ENCODE data around the gene PAX7. TPM values are rescaled to one million over a fixed set of nuclear protein-coding genes. Genes with fewer than 3 reads are reported as not detected.
"Not testable (repeated sequence)": the region's sequence is repeated elsewhere in the genome, so short reads cannot be mapped to it uniquely, and the experiment has no call there.

PAX7 gene
- total RNA-seq, 2 experiments from 2014 or later = not detected

DNA sequence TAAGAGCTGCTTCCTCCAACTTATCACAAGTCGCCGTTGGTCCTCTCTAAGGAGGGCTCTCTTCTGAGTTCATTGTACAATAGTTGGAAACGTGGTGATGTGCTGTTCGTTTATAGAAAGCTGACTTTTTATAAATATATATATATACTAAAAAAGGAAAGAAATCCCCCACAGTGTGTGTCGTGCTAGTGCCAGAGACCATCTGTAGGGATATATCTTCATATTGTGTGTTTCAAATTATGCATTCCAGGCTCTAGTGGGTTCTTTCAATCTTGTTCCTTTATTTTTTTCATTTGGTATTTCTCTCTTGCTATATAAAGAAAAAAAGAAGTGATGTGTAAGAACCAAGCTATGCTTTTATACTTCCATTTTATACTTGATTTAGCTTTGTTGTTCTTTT lies 117.0 kb downstream of the PAX7 start:
- no peaks in the 10 kb centered on the region for H3K4me1 Mint-ChIP-seq
- peaks cover 4% of the 10 kb centered on the region for H3K27me3 Mint-ChIP-seq
- DNase-seq = no peak
- no peaks in the 10 kb centered on the region for H3K36me3 Mint-ChIP-seq (ENCODE audit: low read depth)
- POLR2A ChIA-PET = no interaction called here
- no peak overlapping the region for H3K4me3 Mint-ChIP-seq
- CTCF ChIA-PET = no interaction called here
- H3K27ac Mint-ChIP-seq = no peak overlapping the region
- H3K9me3 Mint-ChIP-seq = no peaks in the 10 kb centered on the region

- ChIA-PET POLR2A (no interaction called here), CTCF (no interaction called here)
- no peak overlapping the region for H3K4me3 Mint-ChIP-seq
- H3K4me1 Mint-ChIP-seq = no peaks in the 10 kb centered on the region
- H3K9me3 Mint-ChIP-seq = no peaks in the 10 kb centered on the region
- DNase-seq = no peak
- H3K27me3 Mint-ChIP-seq = peaks cover 4% of the 10 kb centered on the region
- H3K27ac Mint-ChIP-seq = no peak overlapping the region
- H3K36me3 Mint-ChIP-seq (ENCODE audit: low read depth) = no peaks in the 10 kb centered on the region
Measured at GRCh38 chr1:18748435-18748834, 117.8 kb downstream of the PAX7 start.

- DNase-seq = no peak
- CTCF ChIA-PET = no interaction called here
- Mint-ChIP-seq H3K27me3 (peaks cover 6% of the 10 kb centered on the region), H3K9me3 (no peaks in the 10 kb centered on the region), H3K4me1 (no peaks in the 10 kb centered on the region), H3K36me3 (ENCODE audit: low read depth) (no peaks in the 10 kb centered on the region), H3K4me3 (no peak overlapping the region), H3K27ac (no peak overlapping the region)
- POLR2A ChIA-PET = no interaction called here
Measured at GRCh38 chr1:18749569-18749968, 118.9 kb downstream of the PAX7 start.

GRCh38 chr1:18750600-18750999 lies 120.0 kb downstream of the PAX7 start:
- Mint-ChIP-seq H3K36me3 (ENCODE audit: low read depth) (no peaks in the 10 kb centered on the region), H3K9me3 (peaks cover 1% of the 10 kb centered on the region), H3K27ac (no peak overlapping the region), H3K27me3 (peaks cover 8% of the 10 kb centered on the region), H3K4me1 (no peaks in the 10 kb centered on the region), H3K4me3 (no peak overlapping the region)
- no peak for DNase-seq
- ChIA-PET CTCF (no interaction called here), POLR2A (no interaction called here)

DNA sequence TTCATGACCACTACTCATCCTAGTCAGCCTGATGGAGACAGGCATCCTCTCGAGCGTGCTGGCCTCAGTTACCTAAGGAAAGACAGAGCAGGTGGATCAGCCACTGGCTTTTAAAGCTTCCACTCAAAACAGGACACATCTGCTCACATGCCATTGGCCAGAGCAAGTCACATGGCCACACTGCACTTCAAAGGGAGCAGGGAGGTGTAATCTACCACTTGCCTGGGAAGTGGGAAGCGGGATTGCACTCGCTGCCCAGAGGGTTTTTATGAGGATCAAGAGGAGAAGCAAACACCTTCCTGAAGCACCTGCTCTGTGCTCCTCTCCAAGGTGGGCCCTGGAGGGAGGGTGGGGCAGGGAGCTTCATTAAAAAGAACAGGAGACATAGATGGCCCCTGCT lies 120.8 kb downstream of the PAX7 start:
- Mint-ChIP-seq H3K4me1 (no peaks in the 10 kb centered on the region), H3K9me3 (peaks cover 2% of the 10 kb centered on the region)

DNA sequence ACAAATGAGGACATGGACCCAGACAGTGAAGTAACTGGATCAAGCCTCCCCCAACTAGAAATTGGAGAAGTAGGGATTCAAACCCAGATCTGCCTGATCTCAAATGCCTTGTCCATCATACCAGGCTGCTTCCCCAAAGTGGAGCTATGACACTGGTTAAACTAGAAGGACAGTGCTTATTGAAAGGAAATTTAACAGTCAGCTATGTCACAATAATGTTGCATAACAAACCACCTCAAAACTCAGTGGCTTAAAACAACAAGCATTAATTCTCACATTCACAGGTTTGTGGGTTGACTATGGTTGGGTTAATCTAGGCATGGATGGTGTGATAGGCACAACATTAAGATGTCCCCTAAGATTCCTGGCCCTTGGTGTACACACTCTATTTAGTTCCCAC lies 121.8 kb downstream of the PAX7 start:
- no peaks in the 10 kb centered on the region for H3K36me3 Mint-ChIP-seq (ENCODE audit: low read depth)
- ChIA-PET CTCF (no interaction called here), POLR2A (no interaction called here)
- peaks cover 2% of the 10 kb centered on the region for H3K9me3 Mint-ChIP-seq
- no peaks in the 10 kb centered on the region for H3K4me1 Mint-ChIP-seq
- H3K27ac Mint-ChIP-seq = no peak overlapping the region
- no peak overlapping the region for H3K4me3 Mint-ChIP-seq
- H3K27me3 Mint-ChIP-seq = peaks cover 13% of the 10 kb centered on the region
- no peak for DNase-seq

More for the DNA sequence above, 120.8 kb downstream of the PAX7 start:
- H3K27ac Mint-ChIP-seq = no peak overlapping the region
- peaks cover 10% of the 10 kb centered on the region for H3K27me3 Mint-ChIP-seq
- CTCF ChIA-PET = no interaction called here
- no peaks in the 10 kb centered on the region for H3K36me3 Mint-ChIP-seq (ENCODE audit: low read depth)
- POLR2A ChIA-PET = no interaction called here
- DNase-seq = no peak
- H3K4me3 Mint-ChIP-seq = no peak overlapping the region

DNA sequence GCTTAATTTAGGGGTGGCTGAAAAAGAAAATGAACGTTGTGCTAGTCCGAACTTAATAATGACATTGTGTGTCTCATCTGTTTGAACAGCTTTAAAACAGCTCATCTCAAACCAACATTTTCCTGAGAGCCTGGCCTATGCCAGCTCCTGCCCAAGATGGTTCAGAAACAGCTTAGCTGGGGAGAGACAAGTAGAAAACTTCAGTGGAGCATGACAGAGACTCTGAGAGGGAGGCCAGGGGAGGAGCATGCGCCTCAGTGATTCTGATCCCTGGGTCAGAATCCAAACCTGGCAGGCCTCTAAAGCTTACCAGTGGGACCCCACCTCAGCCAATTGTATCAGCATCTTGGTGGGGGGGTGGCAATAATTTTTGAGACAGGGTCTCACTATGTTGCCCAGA lies 129.5 kb downstream of the PAX7 start:
- POLR2A ChIA-PET = no interaction called here
- H3K4me3 Mint-ChIP-seq = no peak overlapping the region
- H3K4me1 Mint-ChIP-seq = no peaks in the 10 kb centered on the region
- no peak for DNase-seq
- CTCF ChIA-PET = no interaction called here
- H3K27ac Mint-ChIP-seq = no peak overlapping the region
- no peaks in the 10 kb centered on the region for H3K36me3 Mint-ChIP-seq (ENCODE audit: low read depth)
- H3K9me3 Mint-ChIP-seq = peaks cover 2% of the 10 kb centered on the region
- H3K27me3 Mint-ChIP-seq = peaks cover 9% of the 10 kb centered on the region

- CTCF ChIA-PET = no interaction called here
- H3K27ac Mint-ChIP-seq = no peak overlapping the region
Measured at GRCh38 chr1:18761948-18762840, 131.5 kb downstream of the PAX7 start.

GRCh38 chr1:18764362-18764761 lies 133.7 kb downstream of the PAX7 start:
- Mint-ChIP-seq H3K9me3 (no peaks in the 10 kb centered on the region), H3K36me3 (ENCODE audit: low read depth) (no peaks in the 10 kb centered on the region), H3K27me3 (peaks cover 10% of the 10 kb centered on the region), H3K4me1 (no peaks in the 10 kb centered on the region), H3K4me3 (no peak overlapping the region), H3K27ac (no peak overlapping the region)
- POLR2A ChIA-PET = no interaction called here
- CTCF ChIA-PET = no interaction called here
- no peak for DNase-seq

More at GRCh38 chr1:18761948-18762840, 131.5 kb downstream of the PAX7 start:
- no peak for DNase-seq
- H3K4me3 Mint-ChIP-seq = no peak overlapping the region
- no peaks in the 10 kb centered on the region for H3K9me3 Mint-ChIP-seq
- POLR2A ChIA-PET = no interaction called here
- H3K4me1 Mint-ChIP-seq = no peaks in the 10 kb centered on the region
- no peaks in the 10 kb centered on the region for H3K36me3 Mint-ChIP-seq (ENCODE audit: low read depth)
- H3K27me3 Mint-ChIP-seq = peaks cover 12% of the 10 kb centered on the region

DNA sequence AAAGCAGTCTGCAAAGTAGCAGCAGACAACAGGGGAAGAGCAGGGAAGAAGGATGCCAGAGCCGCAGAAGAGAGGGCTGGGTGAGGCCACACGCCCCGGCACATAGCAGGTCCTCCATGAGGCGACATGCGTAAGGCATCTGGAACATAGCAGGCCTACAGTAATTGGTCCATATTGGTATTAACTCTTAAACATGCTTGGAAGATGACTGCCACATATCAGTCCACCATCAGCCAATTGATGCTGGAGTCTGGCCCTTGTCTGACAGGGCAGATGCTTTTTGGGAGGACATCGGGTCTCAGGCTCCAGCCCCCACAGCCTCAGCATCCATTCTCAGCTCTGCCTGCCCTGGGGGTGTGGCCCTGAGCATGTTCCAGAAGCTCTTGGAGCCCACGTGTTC lies 135.1 kb downstream of the PAX7 start:
- no peaks in the 10 kb centered on the region for H3K9me3 Mint-ChIP-seq
- H3K4me1 Mint-ChIP-seq = no peaks in the 10 kb centered on the region
- H3K4me3 Mint-ChIP-seq = no peak overlapping the region
- DNase-seq = no peak
- no peak overlapping the region for H3K27ac Mint-ChIP-seq
- ChIA-PET CTCF (no interaction called here), POLR2A (no interaction called here)
- H3K36me3 Mint-ChIP-seq (ENCODE audit: low read depth) = no peaks in the 10 kb centered on the region
- peaks cover 13% of the 10 kb centered on the region for H3K27me3 Mint-ChIP-seq

- Mint-ChIP-seq H3K27me3 (peaks cover 16% of the 10 kb centered on the region), H3K4me3 (no peak overlapping the region), H3K36me3 (ENCODE audit: low read depth) (no peaks in the 10 kb centered on the region), H3K9me3 (no peaks in the 10 kb centered on the region), H3K27ac (no peak overlapping the region), H3K4me1 (no peaks in the 10 kb centered on the region)
- CTCF ChIA-PET = no interaction called here
- DNase-seq = no peak
- POLR2A ChIA-PET = no interaction called here
Measured at GRCh38 chr1:18766328-18766727, 135.7 kb downstream of the PAX7 start.

GRCh38 chr1:18767576-18767975 lies 136.9 kb downstream of the PAX7 start:
- peaks cover 18% of the 10 kb centered on the region for H3K27me3 Mint-ChIP-seq
- POLR2A ChIA-PET; H3K36me3 Mint-ChIP-seq (ENCODE audit: low read depth); H3K9me3 Mint-ChIP-seq; CTCF ChIA-PET; H3K27ac Mint-ChIP-seq; H3K4me1 Mint-ChIP-seq; H3K4me3 Mint-ChIP-seq; DNase-seq: not testable (repeated sequence)

GRCh38 chr1:18768086-18768485 lies 137.4 kb downstream of the PAX7 start:
- no peak overlapping the region for H3K27ac Mint-ChIP-seq
- peaks cover 18% of the 10 kb centered on the region for H3K27me3 Mint-ChIP-seq
- ChIA-PET CTCF (no interaction called here), POLR2A (no interaction called here)
- H3K36me3 Mint-ChIP-seq (ENCODE audit: low read depth) = no peaks in the 10 kb centered on the region
- no peak overlapping the region for H3K4me3 Mint-ChIP-seq
- H3K4me1 Mint-ChIP-seq = no peaks in the 10 kb centered on the region
- DNase-seq = no peak
- no peaks in the 10 kb centered on the region for H3K9me3 Mint-ChIP-seq

- ChIA-PET CTCF (no interaction called here), POLR2A (no interaction called here)
- H3K4me3 Mint-ChIP-seq = no peak overlapping the region
- H3K36me3 Mint-ChIP-seq (ENCODE audit: low read depth) = no peaks in the 10 kb centered on the region
- peaks cover 20% of the 10 kb centered on the region for H3K27me3 Mint-ChIP-seq
- H3K27ac Mint-ChIP-seq = no peak overlapping the region
- no peaks in the 10 kb centered on the region for H3K9me3 Mint-ChIP-seq
- DNase-seq = no peak
- H3K4me1 Mint-ChIP-seq = no peaks in the 10 kb centered on the region
Measured at GRCh38 chr1:18769140-18769539, 138.5 kb downstream of the PAX7 start.
